SU-DHL-6 (cell line): Measurements from ENCODE around the gene SRP19.

Source experiments
- H2AFZ ChIP-seq: fragments of 200-600 bp; sonication (generic); 2 replicates; pipeline ENCODE4 v1.6.1; 2014; ENCODE audit warnings: low read depth, mild to moderate bottlenecking, moderate library complexity, mixed read lengths, antibody characterized with exemption, low read length; ENCODE audit not compliant: severe bottlenecking
- H3F3A ChIP-seq: fragments of 200-600 bp; shearing (Covaris generic); 2 replicates; pipeline ENCODE4 v1.6.0; 2016; ENCODE audit warnings: antibody characterized with exemption, mild to moderate bottlenecking; ENCODE audit not compliant: insufficient read depth
- H3K27ac ChIP-seq: fragments of 200-600 bp; sonication (generic); 2 replicates; pipeline ENCODE4 v1.5.1; 2016; ENCODE audit warnings: low read depth, mild to moderate bottlenecking, low read length, moderate library complexity, mixed read lengths
- H3K27me3 ChIP-seq: fragments of 200-600 bp; sonication (generic), shearing (Covaris generic); 2 replicates; pipeline ENCODE4 v1.6.0; 2014; ENCODE audit warnings: mild to moderate bottlenecking, low read length
- H3K36me3 ChIP-seq: fragments of 200-600 bp; sonication (generic); 2 replicates; pipeline ENCODE4 v1.6.1; 2014; ENCODE audit warnings: mild to moderate bottlenecking, low read length, mixed read lengths
- H3K4me2 ChIP-seq: fragments of 300-600, 200-600 bp; shearing (Covaris generic), sonication (generic); 2 replicates; pipeline ENCODE4 v1.6.0; 2014; ENCODE audit warnings: low read length, low read depth, mild to moderate bottlenecking; ENCODE audit not compliant: poor library complexity, severe bottlenecking
- H3K4me3 ChIP-seq: fragments of 200-600 bp; sonication (generic); 2 replicates; pipeline ENCODE4 v1.5.1; 2014; ENCODE audit warnings: antibody characterized with exemption, low read length, mild to moderate bottlenecking, mixed read lengths; ENCODE audit not compliant: insufficient read depth, poor library complexity, severe bottlenecking
- H3K79me2 ChIP-seq: fragments of 200-600 bp; sonication (generic); 2 replicates; pipeline ENCODE4 v1.6.1; 2014; ENCODE audit warnings: mild to moderate bottlenecking, low read length, moderate library complexity; ENCODE audit not compliant: insufficient read depth
- H3K9ac ChIP-seq: fragments of 200-600 bp; sonication (generic); 2 replicates; pipeline ENCODE4 v1.7.0; 2014; ENCODE audit warnings: mild to moderate bottlenecking, low read length
- H3K9me2 ChIP-seq: fragments of 200-600 bp; sonication (generic); replicated peaks from 2 replicates; pipeline ENCODE4 v1.6.1; 2014; ENCODE audit warnings: low read length; ENCODE audit not compliant: insufficient read depth
- H3K9me3 ChIP-seq: fragments of 200-600 bp; sonication (generic); 2 replicates; pipeline ENCODE4 v1.6.1; 2014; ENCODE audit warnings: low read length, mixed read lengths; ENCODE audit not compliant: insufficient read depth
- H4K20me1 ChIP-seq: fragments of 200-600 bp; sonication (generic); 2 replicates; pipeline ENCODE4 v1.6.1; 2014; ENCODE audit warnings: low read depth, mild to moderate bottlenecking, antibody characterized with exemption, low read length, moderate library complexity, mixed read lengths
- EZH2phosphoT487 ChIP-seq: fragments of 200-600 bp; sonication (generic), shearing (Covaris generic); conservative IDR thresholded peaks from 2 replicates; pipeline ENCODE4 v1.6.1; 2018; ENCODE audit warnings: mild to moderate bottlenecking, antibody characterized with exemption, low read length, moderate library complexity, mixed read lengths
- TF ChIP-seq, protein P1 (sequence below): fragments of 200-600 bp; sonication (generic); IDR thresholded peaks from one replicate; pipeline ENCODE4 v1.5.1; 2017; ENCODE audit warnings: antibody characterized with exemption, mild to moderate bottlenecking, low read length, moderate library complexity; ENCODE audit not compliant: insufficient read depth, poor library complexity, severe bottlenecking

The SRP19 gene

DNA sequence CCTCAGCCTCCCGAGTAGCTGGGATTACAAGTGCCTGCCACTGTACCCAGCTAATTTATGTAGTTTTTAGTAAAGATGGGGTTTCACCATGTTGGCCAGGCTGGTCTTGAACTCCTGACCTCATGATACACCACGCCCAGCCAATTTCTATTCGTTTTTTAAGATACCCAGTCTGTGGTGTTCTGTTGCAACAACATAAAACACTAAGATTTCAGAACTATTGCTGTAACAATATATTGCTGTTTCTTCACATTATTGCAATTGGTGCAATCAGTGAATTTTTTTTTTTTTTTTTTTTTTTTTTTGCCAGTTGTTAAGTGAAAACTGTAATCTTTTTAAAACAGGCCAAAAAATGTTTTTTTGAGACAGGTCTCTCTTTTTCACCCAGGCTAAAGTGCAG is 9.9 kb downstream of the SRP19 start:
- Histone ChIP-seq H3K79me2 (no peaks in the 10 kb centered on the region), H3F3A (peaks cover 13% of the 10 kb centered on the region; the same call in 1 of the 2 replicates), H3K27ac (no peak overlapping the region), H4K20me1 (no peaks in the 10 kb centered on the region), H3K4me3 (no peak overlapping the region), H3K9ac (no peak overlapping the region), H3K27me3 (no peaks in the 10 kb centered on the region), H3K9me2 (no peaks in the 10 kb centered on the region), H3K9me3 (no peaks in the 10 kb centered on the region), H3K36me3 (peaks cover 20% of the 10 kb centered on the region), H2AFZ (no peak overlapping the region), H3K4me2 (no peak overlapping the region)
- TF ChIP-seq EZH2phosphoT487 = no peak
- TF ChIP-seq, protein P1, sequence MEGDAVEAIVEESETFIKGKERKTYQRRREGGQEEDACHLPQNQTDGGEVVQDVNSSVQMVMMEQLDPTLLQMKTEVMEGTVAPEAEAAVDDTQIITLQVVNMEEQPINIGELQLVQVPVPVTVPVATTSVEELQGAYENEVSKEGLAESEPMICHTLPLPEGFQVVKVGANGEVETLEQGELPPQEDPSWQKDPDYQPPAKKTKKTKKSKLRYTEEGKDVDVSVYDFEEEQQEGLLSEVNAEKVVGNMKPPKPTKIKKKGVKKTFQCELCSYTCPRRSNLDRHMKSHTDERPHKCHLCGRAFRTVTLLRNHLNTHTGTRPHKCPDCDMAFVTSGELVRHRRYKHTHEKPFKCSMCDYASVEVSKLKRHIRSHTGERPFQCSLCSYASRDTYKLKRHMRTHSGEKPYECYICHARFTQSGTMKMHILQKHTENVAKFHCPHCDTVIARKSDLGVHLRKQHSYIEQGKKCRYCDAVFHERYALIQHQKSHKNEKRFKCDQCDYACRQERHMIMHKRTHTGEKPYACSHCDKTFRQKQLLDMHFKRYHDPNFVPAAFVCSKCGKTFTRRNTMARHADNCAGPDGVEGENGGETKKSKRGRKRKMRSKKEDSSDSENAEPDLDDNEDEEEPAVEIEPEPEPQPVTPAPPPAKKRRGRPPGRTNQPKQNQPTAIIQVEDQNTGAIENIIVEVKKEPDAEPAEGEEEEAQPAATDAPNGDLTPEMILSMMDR = no peak

DNA sequence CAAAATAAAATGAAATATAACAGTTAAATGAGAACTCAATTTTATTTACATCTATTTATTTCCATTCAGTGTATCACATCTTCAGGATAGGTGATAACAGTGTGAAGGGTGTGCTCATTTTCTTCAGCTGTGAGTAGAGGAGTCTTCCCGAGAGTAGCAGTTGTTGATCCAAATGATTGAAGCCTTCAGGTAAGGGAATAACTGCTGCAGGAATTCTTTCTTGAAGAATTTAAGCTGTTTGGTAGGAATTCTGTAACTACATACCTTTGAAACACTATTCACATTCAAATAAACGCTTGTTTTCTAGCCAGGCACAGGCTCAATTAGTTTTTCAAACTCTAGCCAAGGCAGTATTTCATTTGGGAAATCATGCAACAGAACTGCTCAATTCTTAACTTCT is 15.3 kb downstream of the SRP19 start:
- no peaks in the 10 kb centered on the region for H3K79me2 ChIP-seq
- no peaks in the 10 kb centered on the region for H3K9me2 ChIP-seq
- no peak overlapping the region for H2AFZ ChIP-seq
- H3K9ac ChIP-seq = no peak overlapping the region
- peaks cover 12% of the 10 kb centered on the region; the same call in 1 of the 2 replicates for H3K36me3 ChIP-seq
- no peak overlapping the region for H3K4me3 ChIP-seq
- no peaks in the 10 kb centered on the region for H3K9me3 ChIP-seq
- TF ChIP-seq EZH2phosphoT487 = no peak
- TF ChIP-seq, protein P1 = no peak
- H3K27ac ChIP-seq = no peak overlapping the region
- no peak overlapping the region for H3K4me2 ChIP-seq
- peaks cover 25% of the 10 kb centered on the region; the same call in 1 of the 2 replicates for H3F3A ChIP-seq
- H3K27me3 ChIP-seq = no peaks in the 10 kb centered on the region
- no peaks in the 10 kb centered on the region; the same call in 1 of the 2 replicates for H4K20me1 ChIP-seq

DNA sequence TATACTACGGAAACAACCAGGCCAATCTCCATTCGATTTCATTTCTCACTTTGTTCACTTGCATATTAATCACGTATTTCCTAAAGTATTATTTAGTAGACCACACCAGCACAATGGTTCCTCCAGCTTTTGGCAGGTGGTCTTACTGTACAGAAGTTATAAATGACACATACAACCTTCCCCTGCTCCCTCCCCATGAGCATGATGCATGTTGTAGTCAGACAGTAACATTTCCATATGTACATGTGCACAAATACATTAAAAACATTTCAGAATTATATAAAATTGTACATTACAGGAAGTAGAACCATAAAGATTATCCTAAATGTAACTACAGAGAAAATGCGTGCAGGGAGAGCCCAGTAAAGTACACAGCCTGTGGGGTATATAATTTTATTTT is 17.0 kb downstream of the SRP19 start:
- Histone ChIP-seq H3K4me2 (no peak overlapping the region), H3K27me3 (no peaks in the 10 kb centered on the region), H4K20me1 (no peaks in the 10 kb centered on the region; the same call in 1 of the 2 replicates), H2AFZ (no peak overlapping the region), H3K79me2 (no peaks in the 10 kb centered on the region), H3K36me3 (peaks cover 12% of the 10 kb centered on the region; the same call in 1 of the 2 replicates), H3K9me3 (no peaks in the 10 kb centered on the region), H3K27ac (no peak overlapping the region), H3K4me3 (no peak overlapping the region), H3K9me2 (no peaks in the 10 kb centered on the region), H3K9ac (no peak overlapping the region), H3F3A (peaks cover 21% of the 10 kb centered on the region; the same call in 1 of the 2 replicates)
- TF ChIP-seq, protein P1 = no peak
